ENCODE results near the gene PIK3R1.
"Not testable (repeated sequence)": the region's sequence is repeated elsewhere in the genome, so short reads cannot be mapped to it uniquely, and the experiment has no call there.

PIK3R1 gene

DNA sequence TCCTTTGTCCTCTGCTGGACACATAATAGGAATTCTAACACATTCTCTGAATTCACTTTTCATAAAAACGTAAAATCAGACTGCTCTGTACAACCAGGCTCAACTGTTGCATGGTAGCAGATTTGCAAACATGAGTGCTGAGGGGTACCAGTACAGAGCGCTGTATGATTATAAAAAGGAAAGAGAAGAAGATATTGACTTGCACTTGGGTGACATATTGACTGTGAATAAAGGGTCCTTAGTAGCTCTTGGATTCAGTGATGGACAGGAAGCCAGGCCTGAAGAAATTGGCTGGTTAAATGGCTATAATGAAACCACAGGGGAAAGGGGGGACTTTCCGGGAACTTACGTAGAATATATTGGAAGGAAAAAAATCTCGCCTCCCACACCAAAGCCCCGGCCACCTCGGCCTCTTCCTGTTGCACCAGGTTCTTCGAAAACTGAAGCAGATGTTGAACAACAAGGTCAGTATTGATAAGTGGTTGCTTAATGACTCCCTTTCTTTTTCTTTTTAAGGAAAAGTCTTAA lies 11.1 kb downstream of the PIK3R1 start:
- DNase-seq (ENCODE audit: low spot score), result no peak

DNA sequence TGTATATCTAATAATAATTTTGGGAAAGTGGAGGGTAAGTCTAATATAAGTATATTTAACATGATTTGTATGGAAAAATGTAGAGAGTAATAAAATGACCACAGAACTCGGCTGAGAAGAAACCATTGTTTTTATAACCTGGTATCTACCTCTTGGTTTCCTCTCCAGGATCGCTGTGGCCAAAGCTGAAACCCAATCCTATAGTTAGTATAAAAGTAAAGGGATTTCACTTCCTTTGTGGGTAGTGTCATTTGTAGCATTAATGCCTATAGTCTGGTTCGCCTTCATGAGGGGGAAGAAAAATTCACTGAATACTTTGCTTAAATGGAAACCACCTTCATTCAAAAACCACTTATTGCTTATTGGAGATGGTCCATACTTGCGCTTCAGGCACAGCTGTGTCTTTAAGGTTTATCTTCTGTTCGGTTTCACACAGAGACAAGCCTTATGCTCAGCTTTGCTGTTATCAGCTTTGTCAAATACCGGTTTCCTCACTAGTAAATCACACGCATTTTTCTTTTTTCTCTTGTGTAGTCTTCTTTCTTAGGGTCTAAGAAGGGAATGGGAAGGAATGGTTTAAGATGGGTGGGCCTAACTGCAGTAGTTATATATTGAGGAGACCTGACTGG lies 12.1 kb downstream of the PIK3R1 start:
- no peak for DNase-seq (ENCODE audit: low spot score)

DNA sequence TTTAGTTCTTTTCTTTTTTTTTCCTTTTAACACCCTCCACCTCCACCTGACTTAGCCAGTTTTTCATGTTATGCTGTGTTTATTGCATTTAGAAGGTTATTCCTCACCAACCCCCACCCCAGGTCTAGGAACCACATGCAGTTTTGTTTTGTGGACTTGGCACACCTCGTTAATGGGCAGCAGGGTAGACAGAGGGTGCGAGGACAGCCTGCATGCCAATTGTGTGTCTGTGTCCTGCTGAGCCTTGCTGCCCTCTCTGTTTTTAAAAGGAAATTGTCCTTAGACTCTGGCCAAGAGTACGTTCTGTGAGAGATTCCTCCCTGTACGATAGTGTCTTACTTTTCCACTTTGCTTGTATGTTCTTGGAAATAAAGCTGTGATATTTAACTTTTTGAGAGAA lies 13.9 kb downstream of the PIK3R1 start:
- no peak for DNase-seq (ENCODE audit: low spot score)

DNA sequence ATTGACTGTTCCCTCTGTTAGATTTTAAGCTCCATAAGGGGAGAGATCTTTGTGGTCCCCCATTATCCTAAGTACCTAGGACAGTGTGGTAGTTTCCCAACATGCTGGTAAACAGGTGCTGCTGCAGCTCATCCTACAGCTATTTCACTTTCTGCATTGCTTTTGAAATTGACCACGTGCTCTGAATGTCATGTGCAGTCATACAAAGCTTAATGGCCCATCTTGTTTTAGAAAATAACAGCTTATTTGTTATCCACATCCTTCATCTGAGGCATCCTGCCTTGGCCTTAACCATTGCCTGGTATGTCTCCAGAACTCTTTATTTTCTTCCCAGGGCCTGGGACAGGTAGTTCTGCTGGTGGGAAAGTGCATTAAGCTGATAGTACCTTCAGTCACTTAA lies 14.7 kb downstream of the PIK3R1 start:
- no peak for DNase-seq (ENCODE audit: low spot score)

DNA sequence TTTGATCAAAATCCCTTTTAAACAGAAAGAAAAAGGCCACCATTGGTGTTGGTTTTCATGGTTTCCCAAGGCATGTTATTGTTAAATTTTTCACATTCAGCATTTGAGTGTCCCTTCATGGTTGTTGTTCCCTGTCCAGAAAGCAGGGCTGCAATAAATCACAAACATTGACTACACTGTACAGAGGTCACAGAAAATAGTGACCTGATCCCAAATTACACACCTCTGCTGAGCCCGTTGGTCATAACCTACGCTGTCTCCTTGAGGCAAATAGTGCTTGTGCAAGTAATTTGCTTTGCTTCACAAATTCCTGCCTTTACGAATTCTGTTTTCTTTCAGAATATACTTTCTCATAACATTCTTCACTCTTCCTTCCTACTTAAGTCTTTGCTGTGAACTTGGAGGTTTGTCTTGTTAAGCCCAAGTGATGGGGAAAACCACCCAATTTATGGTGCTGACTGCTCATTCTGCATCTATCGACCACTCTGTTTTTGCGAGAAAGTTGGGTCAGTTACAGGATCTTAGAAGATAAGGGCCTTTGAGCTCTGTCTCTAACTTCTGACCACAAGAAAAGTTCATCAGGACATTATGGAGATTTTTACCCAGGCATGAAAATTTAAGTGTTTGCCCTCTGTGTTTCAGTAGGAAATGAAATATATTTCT lies 16.0 kb downstream of the PIK3R1 start:
- no peak for DNase-seq (ENCODE audit: low spot score)

DNA sequence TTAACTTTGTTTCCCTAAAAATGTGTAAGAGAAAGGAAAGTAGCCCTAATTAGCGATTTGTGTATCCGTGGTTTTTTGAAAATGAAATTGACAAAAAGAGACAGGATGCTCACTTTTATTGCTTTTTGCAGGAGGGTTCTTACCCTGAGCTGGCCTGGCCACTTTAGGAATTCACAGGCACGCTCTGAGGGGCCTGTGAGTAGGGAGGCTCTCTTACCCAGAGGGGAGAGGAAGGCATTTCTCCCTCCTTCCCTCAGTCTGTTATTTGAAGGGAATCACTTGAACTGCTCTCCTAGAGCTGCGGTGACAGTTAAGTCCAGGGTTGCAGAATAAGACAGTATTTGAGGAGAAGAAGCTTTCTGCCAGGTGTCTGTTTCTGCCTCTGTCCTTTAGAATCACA lies 16.7 kb downstream of the PIK3R1 start:
- no peak for DNase-seq (ENCODE audit: low spot score)

DNA sequence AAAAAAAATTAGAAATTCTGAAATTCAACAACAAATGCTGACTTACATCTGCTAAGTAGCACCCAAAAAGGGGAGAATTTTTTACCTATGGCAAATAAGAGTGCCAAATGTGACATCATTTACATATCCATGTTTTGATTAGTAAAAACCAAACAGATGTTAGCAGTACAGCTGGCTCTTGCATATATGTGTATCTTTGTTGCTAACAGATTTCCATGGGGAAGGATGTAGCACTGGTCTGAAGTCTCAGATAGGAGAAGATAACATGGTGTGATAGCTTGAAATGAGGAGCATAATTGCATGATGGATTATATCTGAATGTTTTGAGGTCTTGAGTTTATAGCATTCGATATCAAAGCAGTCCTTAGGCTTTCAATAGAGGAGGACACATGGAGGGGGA lies 17.5 kb downstream of the PIK3R1 start:
- DNase-seq (ENCODE audit: low spot score), result no peak

DNA sequence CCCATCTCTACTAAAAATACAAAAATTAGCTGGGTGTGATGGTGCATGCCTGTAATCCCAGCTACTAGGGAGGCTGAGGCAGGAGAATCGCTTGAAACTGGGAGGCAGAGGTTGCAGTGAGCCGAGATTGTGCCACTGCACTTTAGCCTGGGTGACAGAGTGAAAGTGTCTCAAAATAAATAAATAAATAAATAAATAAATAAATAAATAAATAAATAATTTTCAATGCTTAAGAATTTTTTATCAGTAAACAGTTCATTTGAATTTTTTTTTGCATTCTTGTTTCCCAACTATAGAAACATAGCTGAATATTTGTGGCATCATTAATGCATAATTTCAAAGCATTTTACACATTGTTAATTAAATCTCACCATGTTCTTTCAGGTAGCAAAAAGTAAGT lies 19.7 kb downstream of the PIK3R1 start:
- DNase-seq (ENCODE audit: low spot score), result not testable (repeated sequence)

DNA sequence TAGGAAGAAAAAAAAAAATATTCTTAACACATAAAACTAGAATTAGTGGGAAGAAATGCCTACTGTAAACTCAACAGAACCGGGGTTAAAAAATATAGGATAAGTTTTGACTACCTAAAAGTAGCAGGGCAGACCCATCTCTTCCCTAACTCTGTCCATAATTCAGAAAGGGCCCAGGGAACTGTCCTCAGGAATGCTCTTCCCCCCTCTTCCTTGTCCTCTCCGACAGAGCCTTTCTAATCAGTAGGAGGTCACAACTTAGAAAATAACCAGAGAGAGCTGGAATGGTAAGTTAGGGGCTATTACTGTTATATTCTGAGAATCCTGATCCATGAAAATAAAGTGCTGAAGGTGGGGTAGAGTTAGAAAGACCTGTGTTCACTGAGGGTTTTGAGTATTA lies 22.2 kb downstream of the PIK3R1 start:
- no peak for DNase-seq (ENCODE audit: low spot score)

DNA sequence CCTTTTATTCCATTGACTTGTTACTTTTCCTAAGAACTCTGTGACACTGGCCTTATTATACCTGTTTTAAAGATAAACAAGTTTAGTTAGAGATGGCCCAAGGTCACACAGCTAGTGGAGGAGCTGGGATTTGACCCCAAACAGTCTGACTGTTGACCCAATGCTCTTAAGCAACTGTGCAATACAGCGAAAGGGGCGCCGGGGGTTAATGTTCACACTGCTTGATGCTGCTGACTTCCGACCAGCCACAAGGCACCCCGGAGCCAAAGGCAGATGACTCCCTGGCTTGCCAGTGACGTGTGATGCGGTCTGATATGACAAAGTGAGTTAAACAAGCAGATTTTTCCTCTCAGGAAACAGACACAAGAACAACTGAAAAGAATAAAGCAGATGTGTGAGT lies 23.9 kb downstream of the PIK3R1 start:
- DNase-seq (ENCODE audit: low spot score), result no peak

DNA sequence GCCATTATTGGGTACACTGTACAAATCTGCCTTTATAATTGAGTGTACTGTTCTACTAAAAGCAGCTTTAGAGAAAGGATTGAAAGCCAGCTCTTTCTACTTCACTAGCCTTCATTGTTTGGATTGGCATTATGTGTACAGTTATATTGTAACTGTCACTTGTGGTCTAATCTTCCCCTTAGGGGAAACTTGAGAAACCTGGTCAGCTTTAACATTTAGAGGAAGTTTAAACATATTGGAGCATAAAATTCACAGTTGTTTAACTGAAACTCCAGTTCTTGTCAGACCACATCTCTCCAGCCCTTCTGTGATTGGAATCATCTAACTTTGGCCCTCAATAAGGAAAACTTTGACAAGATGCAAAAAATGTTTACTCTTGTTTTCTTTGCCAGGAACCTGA lies 24.6 kb downstream of the PIK3R1 start:
- no peak for DNase-seq (ENCODE audit: low spot score)

DNA sequence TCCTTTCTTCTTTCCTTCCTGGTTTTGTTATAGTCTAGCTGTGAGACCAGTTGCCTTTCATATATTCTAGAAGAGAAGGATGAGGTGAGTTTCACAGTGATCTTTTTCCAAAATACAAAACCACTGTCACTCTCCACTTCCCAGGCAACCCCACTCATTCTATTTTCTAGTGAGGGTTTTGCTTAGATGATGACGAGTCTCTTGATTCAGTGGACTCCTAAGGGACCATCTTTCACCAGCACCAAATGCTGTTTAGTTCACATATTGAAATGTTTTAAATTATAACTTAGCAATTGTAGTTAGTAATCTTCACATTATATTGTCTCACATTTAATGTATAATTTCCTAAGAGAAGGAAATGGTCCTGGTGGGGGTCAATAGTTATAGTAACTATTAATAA lies 25.2 kb downstream of the PIK3R1 start:
- no peak for DNase-seq (ENCODE audit: low spot score)

DNA sequence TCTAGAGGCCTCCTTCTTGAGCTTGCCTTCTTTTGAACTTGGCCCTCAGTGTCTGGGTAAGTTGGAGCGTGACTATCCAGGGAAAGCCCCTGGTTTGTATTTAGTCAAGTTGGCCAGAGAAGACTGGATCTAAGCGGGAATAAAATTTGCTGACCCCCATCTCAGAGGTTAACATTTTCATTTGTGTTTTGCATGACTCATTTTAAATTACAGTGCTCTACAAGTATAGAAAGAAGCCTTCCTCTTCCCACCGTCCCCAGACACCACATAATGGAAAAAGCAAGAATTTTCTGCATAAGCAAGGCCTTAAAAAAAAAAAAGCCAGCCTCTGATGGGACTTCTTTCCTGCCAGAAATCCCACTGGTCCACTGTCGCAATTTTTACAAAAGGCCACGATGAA lies 27.2 kb downstream of the PIK3R1 start:
- no peak for DNase-seq (ENCODE audit: low spot score)

DNA sequence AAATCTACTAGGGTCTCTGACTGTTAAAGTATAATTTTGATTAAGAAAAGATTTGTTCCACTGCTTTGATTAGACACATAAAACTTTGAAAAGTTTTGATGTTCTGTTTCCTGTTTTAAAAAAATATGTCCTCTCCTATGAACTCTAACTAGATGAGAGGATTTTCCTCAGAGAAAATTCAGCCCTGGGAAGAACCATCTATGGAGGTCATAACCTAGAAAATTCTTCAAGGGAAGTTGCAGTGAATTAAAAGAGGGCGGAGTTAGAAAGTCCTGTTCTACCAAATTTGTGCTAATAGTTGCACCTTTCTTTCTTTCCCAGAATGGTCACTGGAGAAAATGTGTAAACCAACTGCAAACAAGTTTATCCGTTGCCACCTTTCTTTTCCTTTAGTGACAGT lies 27.7 kb downstream of the PIK3R1 start:
- DNase-seq (ENCODE audit: low spot score), result no peak

DNA sequence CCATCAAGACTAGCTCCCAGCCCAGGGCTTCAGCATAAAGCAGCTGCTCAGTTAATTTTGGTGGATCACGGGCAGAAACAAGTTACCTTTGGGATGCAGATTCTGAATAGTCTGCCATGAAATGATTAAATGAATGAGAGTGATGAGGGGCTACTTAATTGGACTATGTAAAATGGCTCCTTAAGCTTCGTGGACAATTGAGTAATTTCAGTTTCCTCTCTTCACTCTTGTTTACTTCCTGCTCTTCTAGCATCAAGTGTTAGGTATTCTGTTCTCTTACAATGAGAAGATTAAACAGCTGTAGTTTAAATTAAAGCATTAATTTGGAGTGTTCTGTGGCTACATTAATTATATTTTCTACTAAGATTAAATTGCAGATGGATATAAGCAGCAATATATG lies 28.1 kb downstream of the PIK3R1 start:
- DNase-seq (ENCODE audit: low spot score), result no peak

DNA sequence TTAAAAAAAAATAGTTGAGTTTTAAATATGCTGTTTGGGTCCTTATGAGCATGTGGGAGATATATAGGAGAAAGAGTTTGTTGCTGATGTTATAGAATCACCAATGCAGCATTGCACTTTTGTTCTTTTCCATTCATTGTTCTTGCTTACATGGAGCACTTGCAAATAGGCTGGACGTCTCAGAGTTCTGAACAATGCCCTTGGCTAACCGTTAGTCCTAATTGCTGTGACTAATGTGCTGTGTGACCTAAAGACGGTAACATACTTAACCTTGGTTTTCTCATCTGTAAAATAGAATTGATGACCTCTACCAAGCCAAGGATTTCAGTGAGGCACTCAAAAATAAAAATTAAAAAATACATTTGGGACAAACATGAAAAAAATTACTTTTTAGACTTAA lies 29.8 kb downstream of the PIK3R1 start:
- DNase-seq (ENCODE audit: low spot score), result no peak

DNA sequence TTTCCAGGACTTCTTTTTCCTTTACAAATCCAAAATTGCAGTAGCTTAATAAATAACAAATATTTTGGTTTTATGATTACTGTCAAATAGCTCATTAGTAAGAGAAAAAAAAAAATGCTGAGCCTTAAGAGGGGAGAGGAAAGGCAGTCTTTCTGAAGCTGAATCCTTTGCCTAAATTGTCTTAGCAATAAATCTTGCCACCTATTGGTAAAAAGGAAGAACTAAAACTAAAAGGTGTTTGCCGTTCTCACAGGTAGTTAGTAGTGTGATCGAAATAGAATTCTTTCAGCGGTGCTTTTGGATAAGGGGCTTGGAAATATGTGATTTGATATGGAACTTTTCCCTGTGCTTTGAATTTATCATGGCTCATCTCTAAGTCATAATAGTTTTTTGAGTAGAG lies 31.2 kb downstream of the PIK3R1 start:
- DNase-seq (ENCODE audit: low spot score), result no peak

DNA sequence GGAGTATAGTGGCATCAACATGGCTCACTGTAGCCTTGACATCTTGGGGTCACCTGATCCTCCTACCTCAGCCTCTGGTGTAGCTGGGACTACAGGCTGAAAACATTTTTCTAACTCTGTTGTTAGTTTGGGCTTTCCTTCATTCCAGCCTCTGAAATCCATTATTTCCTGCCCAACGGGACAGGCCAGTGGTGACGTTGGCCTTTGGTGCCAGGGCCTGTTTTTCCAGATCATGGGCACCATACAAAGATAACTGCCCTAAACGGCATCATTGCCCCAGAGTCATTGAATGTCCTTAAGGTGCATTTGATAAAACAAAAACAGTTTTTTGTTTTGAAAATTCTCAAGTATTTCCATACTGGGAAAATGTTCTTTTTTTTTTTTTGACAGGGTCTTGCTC lies 32.1 kb downstream of the PIK3R1 start:
- DNase-seq (ENCODE audit: low spot score), result no peak

DNA sequence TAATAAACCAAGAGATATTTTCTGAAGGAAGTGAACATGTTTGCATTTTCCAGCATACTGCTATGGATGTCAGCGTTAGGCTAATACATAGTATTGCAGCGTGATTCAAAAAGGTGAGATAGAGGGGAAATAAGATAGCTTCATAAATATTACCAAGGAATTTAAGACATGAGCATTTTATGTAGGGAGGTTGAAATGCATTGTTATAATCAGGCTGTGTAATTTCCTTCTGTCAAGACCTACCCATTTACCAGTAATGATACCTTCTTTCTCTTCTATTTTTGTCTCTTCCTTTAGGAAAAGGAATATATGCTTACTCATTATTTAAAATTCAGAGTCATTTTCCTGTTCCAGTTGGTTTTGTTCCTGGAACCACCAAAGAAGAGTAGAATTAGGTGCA lies 33.3 kb downstream of the PIK3R1 start:
- no peak for DNase-seq (ENCODE audit: low spot score)

DNA sequence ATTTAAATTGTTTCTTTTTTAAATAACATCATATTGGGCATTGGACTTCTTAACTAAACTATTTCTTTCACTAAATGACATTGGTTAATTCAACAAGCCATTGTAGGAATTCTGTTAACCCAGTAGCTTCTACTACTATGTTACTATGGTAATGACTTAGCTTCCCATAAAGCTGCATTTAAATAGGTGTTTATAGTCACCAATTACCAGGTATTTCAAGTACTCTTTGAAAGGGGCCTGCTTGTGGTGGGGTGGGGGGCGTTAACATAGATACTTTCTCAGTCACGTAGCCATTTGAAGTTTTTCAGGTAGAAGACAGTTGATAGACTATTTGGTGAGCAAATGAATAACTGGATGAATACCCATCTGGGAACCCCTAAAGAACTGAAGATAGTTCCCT lies 34.0 kb downstream of the PIK3R1 start:
- DNase-seq (ENCODE audit: low spot score), result no peak

DNA sequence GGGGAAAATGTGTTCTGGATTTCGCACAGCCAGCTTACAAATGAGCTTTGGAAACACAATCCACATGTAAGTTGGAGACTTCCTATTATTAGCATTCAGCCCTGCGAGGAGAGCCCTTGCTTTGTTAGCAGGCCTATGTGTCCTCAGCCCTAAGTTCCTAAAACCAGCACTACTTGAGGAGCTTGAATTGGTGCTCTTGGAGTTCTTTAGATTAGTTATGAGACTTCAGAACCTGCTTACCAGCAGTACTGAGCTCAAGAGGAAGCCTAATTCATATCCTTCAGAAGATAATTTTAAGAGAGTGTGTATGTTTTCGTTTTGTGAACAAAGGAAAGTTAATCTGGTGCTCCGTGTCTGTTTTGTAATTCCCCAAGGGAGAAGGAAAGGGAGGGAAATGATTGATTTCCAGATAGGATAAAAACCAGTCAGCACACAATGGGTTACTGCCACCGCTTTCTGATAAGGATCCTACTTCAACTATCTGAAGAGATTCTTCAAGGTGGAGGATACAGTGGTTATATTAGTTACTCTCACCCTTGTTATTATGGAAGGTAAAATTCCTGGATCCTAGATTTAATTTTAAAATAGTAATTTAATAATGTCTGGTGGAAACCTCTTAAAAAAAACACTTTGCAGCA lies 35.2 kb downstream of the PIK3R1 start:
- DNase-seq (ENCODE audit: low spot score), result no peak

DNA sequence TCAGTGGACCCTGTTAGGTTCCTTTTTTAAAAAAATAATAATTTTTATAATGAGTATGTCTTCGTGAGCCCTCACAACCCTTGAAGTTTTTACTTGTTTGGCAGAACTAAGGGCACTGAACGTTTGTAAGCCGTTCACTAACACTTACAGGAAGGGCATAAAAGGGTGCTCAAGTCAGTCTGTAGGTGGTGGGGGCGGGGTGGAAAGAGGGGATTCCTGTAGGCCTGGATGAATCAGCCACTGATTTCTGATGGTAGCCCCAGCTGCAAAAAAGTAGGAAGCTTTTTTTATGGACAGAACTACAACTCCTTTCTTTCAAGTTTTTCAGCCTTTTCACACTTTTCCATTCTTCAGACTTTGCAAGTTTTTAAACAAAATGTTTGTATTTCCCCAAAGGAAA lies 35.8 kb downstream of the PIK3R1 start:
- DNase-seq (ENCODE audit: low spot score), result no peak

DNA sequence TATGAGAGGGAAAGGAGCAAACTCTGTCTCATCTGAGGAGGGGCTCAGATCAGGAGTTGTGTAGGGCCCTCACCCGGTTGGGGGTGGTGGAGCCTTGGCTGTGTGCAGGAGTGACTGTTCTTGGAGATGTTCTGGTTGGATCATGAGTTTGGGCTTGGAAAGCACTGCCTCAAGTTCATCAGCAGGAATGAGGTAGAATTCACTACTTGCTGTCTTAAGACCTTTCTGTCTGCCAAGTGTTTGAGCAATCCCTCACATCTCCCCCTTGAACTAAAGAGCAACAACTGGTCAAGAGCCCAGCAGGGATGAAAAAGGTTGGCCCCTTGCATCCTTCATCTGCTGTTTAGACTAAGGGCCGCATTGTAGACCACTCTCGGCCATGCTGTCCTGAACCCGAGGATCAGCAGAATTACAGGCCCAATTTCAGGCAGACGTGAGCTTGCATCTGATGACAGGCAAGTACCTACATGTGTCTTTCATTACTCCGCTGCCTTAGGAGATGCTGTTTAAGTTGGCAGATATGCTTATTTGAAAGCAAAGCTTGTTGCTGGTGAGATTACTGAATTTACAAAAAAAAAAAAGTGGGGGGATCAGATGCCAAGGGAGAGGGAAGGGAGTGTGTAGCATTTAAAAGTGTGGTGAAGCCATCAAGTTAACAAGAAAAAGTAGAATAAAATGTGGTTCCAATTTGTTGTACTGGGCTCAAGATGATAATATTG lies 36.4 kb downstream of the PIK3R1 start:
- DNase-seq (ENCODE audit: low spot score), result no peak

Data from D341Med (cell line).